ENCODE data around the gene DSCAM.

DNA sequence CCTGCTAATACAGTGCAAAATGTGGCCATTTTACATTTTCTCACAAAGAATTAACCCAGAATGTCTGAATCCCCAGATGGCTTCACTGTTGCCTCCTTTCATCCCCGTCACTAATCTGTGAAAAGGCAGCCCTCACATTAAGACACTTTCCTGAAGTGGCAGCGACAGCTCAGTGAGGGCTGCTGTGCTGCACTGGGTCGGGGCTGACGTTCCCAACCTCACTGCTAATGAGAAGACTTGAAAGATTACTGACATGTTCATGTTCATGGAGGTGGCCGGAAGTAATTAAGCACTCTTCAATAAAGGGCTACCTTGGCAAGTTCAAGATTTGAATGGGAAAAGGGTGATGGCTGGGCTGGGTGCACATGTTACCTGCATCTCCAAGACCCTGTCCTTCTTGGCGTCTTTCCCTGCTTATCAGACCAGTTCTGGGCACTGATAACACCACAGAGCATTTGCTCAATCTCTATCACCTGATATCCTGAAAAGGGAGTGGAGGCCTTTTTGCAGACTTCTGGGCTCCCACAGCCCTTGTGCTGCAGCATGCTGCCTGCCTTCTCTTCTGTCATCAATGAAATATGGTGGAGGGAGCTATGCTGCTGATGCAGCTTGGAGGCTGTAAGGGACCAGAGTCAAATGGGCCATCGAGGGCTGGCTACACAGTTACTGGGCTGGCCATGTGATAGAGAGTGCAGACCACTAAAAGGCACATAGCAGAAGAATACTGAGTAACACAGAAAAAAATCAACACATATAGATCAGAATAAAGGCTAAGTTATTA lies 596.3 kb downstream of the DSCAM start:
- no peak for TF ChIP-seq CTCF (IDR thresholded peaks at IDR 0.05)
- TF ChIP-seq EZH2 (IDR thresholded peaks at IDR 0.05; ENCODE audit: borderline replicate concordance, insufficient read depth, low read depth, low read length, poor library complexity, severe bottlenecking), result no peak
